Stomach (tissue), 19 donors: Measurements from ENCODE around the gene FAM229A. TPM values are rescaled to one million over a fixed set of nuclear protein-coding genes. Genes with fewer than 3 reads are reported as not detected.
A peak's percentile ranks its signal among the peaks of the same experiment; 100 is the strongest.

Experiments
- DNase-seq, 2 donors: peaks; one replicate each; pipeline versions ENCODE4 v3.0.0 to v3.0.0-alpha.2; 2013 to 2019
- H3K27ac ChIP-seq, 5 donors: fragments of 200-600 bp in 4 of 5; sonication (generic) in 4 of 5; one replicate each; pipeline ENCODE4 v1.5.1; 2013 to 2019; ENCODE audit warnings: mild to moderate bottlenecking in 1 of 5, moderate library complexity in 1 of 5
- H3K27me3 ChIP-seq, 3 donors: fragments of 200-600 bp; sonication (generic); one replicate each; pipeline ENCODE4 v1.5.1; 2017 to 2019; ENCODE audit warnings: mixed run types in 1 of 3
- H3K36me3 ChIP-seq, 4 donors: fragments of 200-600 bp; sonication (generic); 1 replicate in 3 of 4; 2 replicates in 1 of 4; pipeline ENCODE4 v1.5.1; 2016 to 2019
- H3K4me1 ChIP-seq, 4 donors: fragments of 200-600 bp; sonication (generic); one replicate each; pipeline ENCODE4 v1.5.1; 2016 to 2019
- H3K4me3 ChIP-seq, 4 donors: fragments of 200-600 bp; sonication (generic) in 3 of 4; one replicate each; pipeline ENCODE4 v1.5.1; 2016 to 2019; ENCODE audit warnings: mild to moderate bottlenecking in 1 of 4
- H3K9me3 ChIP-seq, 4 donors: fragments of 200-600 bp; sonication (generic); one replicate each; pipeline ENCODE4 v1.5.1; 2016 to 2019
- EP300 ChIP-seq: sonication (generic); formaldehyde crosslinking; IDR thresholded peaks from one replicate; pipeline ENCODE4 v1.6.1; 2017; ENCODE audit warnings: antibody characterized with exemption
- POLR2A ChIP-seq, 4 donors: fragments of 450-650 bp; IDR thresholded peaks; one replicate each; pipeline ENCODE4 v1.6.1; 2016; ENCODE audit warnings: antibody characterized with exemption in 4 of 4, control low read depth in 2 of 4, mild to moderate bottlenecking in 1 of 4, moderate library complexity in 1 of 4
- POLR2AphosphoS5 ChIP-seq, 3 donors: sonication (generic); formaldehyde crosslinking; IDR thresholded peaks; one replicate each; pipeline ENCODE4 v1.6.1; 2016; ENCODE audit warnings: antibody characterized with exemption in 3 of 3
- WGBS, 5 donors: extraction: QIAGEN DNeasy Blood & Tissue Kit in 3 of 5; methylation state at CpG; one replicate each; pipeline versions ENCODE4 v1.1.5 to v1.1.7; 2013 to 2018; 5-methylcytosine and 5-hydroxymethylcytosine counted together
- intact Hi-C: fragments of 100-400 bp; cut with DNase I; formaldehyde crosslinking; loops from one replicate; pipeline ENCODE4 v1.15.1; 2023; ENCODE audit warnings: low total_unique reads
- long read RNA-seq, 10 donors: transcript quantifications; one replicate each; lab custom pipeline, GENCODE V29; 2026
- polyA plus RNA-seq, 3 donors: library from polyadenylated mRNA; stranded (reverse); fragments of 200-250 nt; gene quantifications; one replicate each; pipeline ENCODE4 v1.2.3, GENCODE V29; 2013
- total RNA-seq, 5 donors: library from RNA; depleted of rRNA; stranded (reverse); fragments of >200 nt; gene quantifications; one replicate each; pipeline versions ENCODE4 v1.1.0 to v1.2.3, GENCODE V29; 2014 to 2016
- TF ChIP-seq, protein P1 (sequence below), 7 experiments: fragments of 450-650 bp in 4 of 7; fragments of 200-600 bp in 3 of 7; sonication (generic) in 3 of 7; IDR thresholded peaks; one replicate each; pipeline ENCODE4 v1.5.1; 2016 to 2019; ENCODE audit warnings: antibody characterized with exemption in 7 of 7, control low read depth in 2 of 7, mild to moderate bottlenecking in 1 of 7
- donor health status: healthy with polysubstance abuse.
- donor health status: Bipolar disorder and iron deficiency.
- donor health status: healthy.

FAM229A gene, protein sequence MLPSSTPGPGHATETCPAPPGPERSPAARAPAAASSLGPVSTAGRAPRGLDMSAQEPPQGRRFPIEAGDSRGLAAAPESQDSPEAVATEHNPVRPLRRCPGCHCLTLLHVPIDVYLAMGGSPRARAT
- total RNA-seq = 10 to 100 TPM in 2 of 5 donors, 1 to 10 TPM in 3; 2.2 to 21.6 (median 8.8) TPM
- polyA plus RNA-seq = 10 to 100 TPM in 1 of 3 donors, 1 to 10 TPM in 2; 7.8 to 10.3 (median 8.7) TPM
- long read RNA-seq, donor 1 = 0 reads
- long read RNA-seq, donor 2, partial matches to known transcripts = 0 of 3 reads
- long read RNA-seq, donor 2, other reads (novel, unspliced or antisense) = 0 of 3 reads
- long read RNA-seq, donor 3 = 0 reads
- long read RNA-seq, donor 4 = 0 reads
- long read RNA-seq, donor 5, partial matches to known transcripts = 0 of 1 reads
- long read RNA-seq, donor 5, other reads (novel, unspliced or antisense) = 0 of 1 reads
- long read RNA-seq, donor 6 = 0 reads
- long read RNA-seq, donor 7, partial matches to known transcripts = 0 of 2 reads
- long read RNA-seq, donor 7, other reads (novel, unspliced or antisense) = 0 of 2 reads
- long read RNA-seq, donor 8, partial matches to known transcripts = 0 of 1 reads
- long read RNA-seq, donor 8, other reads (novel, unspliced or antisense) = 0 of 1 reads
- long read RNA-seq, donor 9, partial matches to known transcripts = 0 of 4 reads
- long read RNA-seq, donor 9, other reads (novel, unspliced or antisense) = 0 of 4 reads
- long read RNA-seq, donor 10, partial matches to known transcripts = 0 of 1 reads
- long read RNA-seq, donor 10, other reads (novel, unspliced or antisense) = 0 of 1 reads

DNA sequence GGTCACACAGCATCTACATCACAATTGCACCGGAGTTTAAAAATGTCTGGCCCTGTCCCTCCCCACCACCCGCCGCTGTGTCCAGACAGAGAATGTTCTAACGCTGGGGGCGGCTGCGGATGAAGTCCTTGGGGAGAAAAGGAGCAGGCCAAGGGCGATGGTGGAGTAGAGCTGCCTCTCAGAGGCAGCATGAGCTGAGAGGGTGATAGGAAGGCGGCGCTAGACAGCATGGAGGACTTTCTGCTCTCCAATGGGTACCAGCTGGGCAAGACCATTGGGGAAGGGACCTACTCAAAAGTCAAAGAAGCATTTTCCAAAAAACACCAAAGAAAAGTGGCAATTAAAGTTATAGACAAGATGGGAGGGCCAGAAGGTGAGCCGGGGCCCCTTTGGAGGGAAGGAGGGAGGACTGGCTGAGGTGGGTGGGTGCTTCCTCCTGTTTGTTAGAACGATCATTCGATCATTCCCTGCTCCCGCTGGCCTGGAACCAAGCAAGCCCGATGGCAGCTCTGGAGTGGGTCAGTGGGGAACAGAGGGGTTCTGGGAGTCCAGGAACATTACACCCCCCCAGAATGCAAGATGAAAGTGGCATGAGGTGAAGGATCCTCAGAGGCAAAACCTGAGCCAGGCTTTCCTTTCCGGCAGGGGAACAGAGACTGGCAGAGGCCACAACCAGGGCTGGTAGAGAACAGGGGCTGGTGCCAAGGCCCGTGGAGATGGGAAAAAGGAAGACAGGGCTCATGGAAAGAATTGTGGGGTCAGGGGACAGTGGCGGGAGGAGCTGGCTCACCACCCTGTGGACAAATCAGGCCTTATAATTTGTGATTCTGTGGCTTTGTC, at the start of gene FAM229A, which contains the start of gene TSSK3:
Gene FAM229A (minus strand): TSS at position 12 of the 840 bp plus-strand sequence. CDS start 394 bp downstream, outside the sequence.
Gene TSSK3 (plus strand): TSS at position 66 of the 840 bp plus-strand sequence. CDS start 163 bp downstream, at position 229.
- peak within 1 kb of the TSS; percentile 3 to 73 (median 21) for H3K27ac ChIP-seq
- no peak for TF ChIP-seq POLR2AphosphoS5 (IDR thresholded peaks at IDR 0.05)
- TF ChIP-seq, protein P1, sequence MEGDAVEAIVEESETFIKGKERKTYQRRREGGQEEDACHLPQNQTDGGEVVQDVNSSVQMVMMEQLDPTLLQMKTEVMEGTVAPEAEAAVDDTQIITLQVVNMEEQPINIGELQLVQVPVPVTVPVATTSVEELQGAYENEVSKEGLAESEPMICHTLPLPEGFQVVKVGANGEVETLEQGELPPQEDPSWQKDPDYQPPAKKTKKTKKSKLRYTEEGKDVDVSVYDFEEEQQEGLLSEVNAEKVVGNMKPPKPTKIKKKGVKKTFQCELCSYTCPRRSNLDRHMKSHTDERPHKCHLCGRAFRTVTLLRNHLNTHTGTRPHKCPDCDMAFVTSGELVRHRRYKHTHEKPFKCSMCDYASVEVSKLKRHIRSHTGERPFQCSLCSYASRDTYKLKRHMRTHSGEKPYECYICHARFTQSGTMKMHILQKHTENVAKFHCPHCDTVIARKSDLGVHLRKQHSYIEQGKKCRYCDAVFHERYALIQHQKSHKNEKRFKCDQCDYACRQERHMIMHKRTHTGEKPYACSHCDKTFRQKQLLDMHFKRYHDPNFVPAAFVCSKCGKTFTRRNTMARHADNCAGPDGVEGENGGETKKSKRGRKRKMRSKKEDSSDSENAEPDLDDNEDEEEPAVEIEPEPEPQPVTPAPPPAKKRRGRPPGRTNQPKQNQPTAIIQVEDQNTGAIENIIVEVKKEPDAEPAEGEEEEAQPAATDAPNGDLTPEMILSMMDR (IDR thresholded peaks at IDR 0.05) = no peak
- TF ChIP-seq POLR2A (IDR thresholded peaks at IDR 0.05) = no peak
- TF ChIP-seq EP300 = no peak
- DNase-seq = no peak
- peaks cover 26 to 48% (median 41%) of the 10 kb centered on the region in 4 donors for H3K36me3 ChIP-seq
- H3K4me1 ChIP-seq = peaks cover 14 to 26% (median 21%) of the 10 kb centered on the region in 4 donors
- intact Hi-C loops = no loop called here
- H3K9me3 ChIP-seq = no peaks in the 10 kb centered on the region
- H3K4me3 ChIP-seq = peak within 1 kb of the TSS; percentile 40 to 58 (median 44)
- 68 to 74% (median 70%) methylated on average over 17 of the region's 17 CpGs for WGBS, 5 donors
- no peaks in the 10 kb centered on the region for H3K27me3 ChIP-seq

DNA sequence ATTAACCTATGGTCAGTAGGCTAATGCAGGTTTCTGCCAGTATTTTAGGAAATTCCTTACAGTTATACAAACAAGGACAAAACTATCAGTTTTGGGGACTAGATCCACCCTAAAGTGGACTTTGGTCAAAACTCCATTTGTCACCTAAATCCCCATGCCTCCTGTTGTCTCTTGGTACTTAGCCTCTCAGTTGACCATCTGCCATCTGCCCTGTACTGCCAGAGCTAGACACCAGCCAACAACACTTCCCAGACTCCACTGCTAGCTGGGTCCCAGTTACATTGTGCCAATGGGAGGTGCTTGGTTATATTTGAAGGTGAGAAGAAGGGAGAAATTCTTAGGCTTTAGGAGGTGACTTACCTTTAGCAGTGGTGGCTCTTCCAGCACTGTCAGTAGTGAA, 49.0 kb upstream of the FAM229A start:
- Histone ChIP-seq H3K27ac (no peak overlapping the region), H3K9me3 (peaks cover 0 to 8% (median 3%) of the 10 kb centered on the region in 4 donors), H3K36me3 (no peaks in the 10 kb centered on the region), H3K4me3 (no peak overlapping the region), H3K27me3 (peaks cover 0 to 7% (median 0%) of the 10 kb centered on the region in 3 donors), H3K4me1 (no peaks in the 10 kb centered on the region)
- TF ChIP-seq POLR2A (IDR thresholded peaks at IDR 0.05) = no peak
- no peak for TF ChIP-seq POLR2AphosphoS5 (IDR thresholded peaks at IDR 0.05)
- TF ChIP-seq EP300 = no peak
- TF ChIP-seq, protein P1 (IDR thresholded peaks at IDR 0.05) = no peak
- intact Hi-C loops = no loop called here
- no peak for DNase-seq

DNA sequence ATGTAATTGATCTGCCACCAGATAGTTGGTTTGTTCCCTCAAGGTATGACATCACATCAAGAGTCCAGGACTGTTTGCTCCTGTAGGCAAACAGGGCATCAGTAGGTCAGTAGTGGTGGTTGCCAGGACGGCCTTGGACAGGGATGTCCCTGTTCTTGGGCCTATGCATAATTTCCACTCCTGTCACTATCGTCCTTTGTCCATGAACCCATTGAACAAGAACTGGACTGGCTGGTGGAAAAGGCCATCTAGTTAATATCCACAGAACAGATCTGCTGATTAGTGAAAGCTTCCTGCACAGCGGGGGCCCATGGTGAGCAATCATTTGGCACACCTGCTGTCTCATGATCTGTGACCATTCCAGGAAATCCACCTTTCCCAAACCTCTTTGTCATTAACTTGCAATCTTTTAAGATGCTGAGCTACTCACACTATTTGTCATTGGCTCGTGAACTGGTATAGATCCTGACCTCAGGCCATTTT, 44.4 kb upstream of the FAM229A start:
- H3K27me3 ChIP-seq = no peaks in the 10 kb centered on the region
- no peaks in the 10 kb centered on the region for H3K4me1 ChIP-seq
- no peak for TF ChIP-seq POLR2AphosphoS5 (IDR thresholded peaks at IDR 0.05)
- no peak for TF ChIP-seq POLR2A (IDR thresholded peaks at IDR 0.05)
- TF ChIP-seq EP300 = no peak
- TF ChIP-seq, protein P1 (IDR thresholded peaks at IDR 0.05) = no peak
- no peaks in the 10 kb centered on the region for H3K36me3 ChIP-seq
- 75 to 89% (median 80%) methylated on average over 4 of the region's 4 CpGs for WGBS, 5 donors
- intact Hi-C loops = no loop called here
- H3K9me3 ChIP-seq = no peaks in the 10 kb centered on the region
- DNase-seq = no peak
- H3K27ac ChIP-seq = no peak overlapping the region
- no peak overlapping the region for H3K4me3 ChIP-seq
